ENCODE measurements around the gene HOXC9. TPM values are rescaled to one million over a fixed set of nuclear protein-coding genes. Genes with fewer than 3 reads are reported as not detected.

HOXC9 gene
- total RNA-seq, 2 donors from 2014 or later, result not detected

GRCh38 chr12:53981634-53982565 is 18.1 kb upstream of the HOXC9 start:
- no peak overlapping the region for H3K27ac ChIP-seq
- peaks cover 0 to 67% of the 10 kb centered on the region in 2 donors for H3K27me3 ChIP-seq
- no peak overlapping the region for H3K4me3 ChIP-seq
- H3K4me1 ChIP-seq, result peaks cover 18% of the 10 kb centered on the region
- TF ChIP-seq CTCF (IDR thresholded peaks at IDR 0.05) (no peak), POLR2A (IDR thresholded peaks at IDR 0.05) (no peak)
- ATAC-seq (no peak), DNase-seq (no peak)
- intact Hi-C loops (cut with DNase I), result no loop called here
- WGBS, 2 donors, result 22 to 24% methylated on average over 30 of the region's 30 CpGs
- no peaks in the 10 kb centered on the region for H3K36me3 ChIP-seq (replicated peaks in 1 of 2; ENCODE audit: insufficient read depth in 1 of 2, low read depth in 2 of 2)
- H3K9me3 ChIP-seq, result no peaks in the 10 kb centered on the region

- H3K27ac ChIP-seq, result no peak overlapping the region
- intact Hi-C loops (cut with DNase I), result no loop called here
- WGBS, 2 donors, result 8 to 9% methylated on average over 26 of the region's 26 CpGs
- H3K4me1 ChIP-seq, result peaks cover 18% of the 10 kb centered on the region
- TF ChIP-seq POLR2A (IDR thresholded peaks at IDR 0.05) (no peak), CTCF (IDR thresholded peaks at IDR 0.05) (no peak)
- H3K4me3 ChIP-seq, result no peak overlapping the region
- no peaks in the 10 kb centered on the region for H3K36me3 ChIP-seq (replicated peaks in 1 of 2; ENCODE audit: insufficient read depth in 1 of 2, low read depth in 2 of 2)
- no peak for DNase-seq
- peaks cover 0 to 71% of the 10 kb centered on the region in 2 donors for H3K27me3 ChIP-seq
- H3K9me3 ChIP-seq, result no peaks in the 10 kb centered on the region
- no peak for ATAC-seq
Measured at GRCh38 chr12:53982648-53983567, 17.1 kb upstream of the HOXC9 start.

GRCh38 chr12:53983568-53983949 is 16.4 kb upstream of the HOXC9 start:
- H3K27me3 ChIP-seq, result peaks cover 0 to 73% of the 10 kb centered on the region in 2 donors
- no peak for TF ChIP-seq CTCF (IDR thresholded peaks at IDR 0.05)
- no peak for TF ChIP-seq POLR2A (IDR thresholded peaks at IDR 0.05)
- WGBS, 2 donors, result 7 to 10% methylated on average over 17 of the region's 17 CpGs
- H3K4me3 ChIP-seq, result no peak overlapping the region
- intact Hi-C loops (cut with DNase I), result no loop called here
- DNase-seq (no peak), ATAC-seq (no peak)
- no peak overlapping the region for H3K27ac ChIP-seq
- peaks cover 18% of the 10 kb centered on the region for H3K4me1 ChIP-seq
- H3K36me3 ChIP-seq (replicated peaks in 1 of 2; ENCODE audit: insufficient read depth in 1 of 2, low read depth in 2 of 2), result no peaks in the 10 kb centered on the region
- H3K9me3 ChIP-seq, result no peaks in the 10 kb centered on the region

GRCh38 chr12:53983950-53984572 is 15.9 kb upstream of the HOXC9 start:
- H3K36me3 ChIP-seq (replicated peaks in 1 of 2; ENCODE audit: insufficient read depth in 1 of 2, low read depth in 2 of 2), result no peaks in the 10 kb centered on the region
- no peak overlapping the region for H3K4me3 ChIP-seq
- H3K9me3 ChIP-seq, result no peaks in the 10 kb centered on the region
- peaks cover 0 to 73% of the 10 kb centered on the region in 2 donors for H3K27me3 ChIP-seq
- H3K27ac ChIP-seq, result no peak overlapping the region
- TF ChIP-seq CTCF (IDR thresholded peaks at IDR 0.05) (no peak), POLR2A (IDR thresholded peaks at IDR 0.05) (no peak)
- 7 to 8% methylated on average over 21 to 30 of the region's 30 CpGs for WGBS, 2 donors
- no peak for DNase-seq
- H3K4me1 ChIP-seq, result peaks cover 20% of the 10 kb centered on the region
- no peak for ATAC-seq
- intact Hi-C loops (cut with DNase I), result no loop called here
